ENCODE data around the gene ESD. TPM values are rescaled to one million over a fixed set of nuclear protein-coding genes. Genes with fewer than 3 reads are reported as not detected.

The ESD gene
- total and polyA plus RNA-seq, 2 of the 13 experiments (the other 11 are each of a cell fraction or from before 2014, with no cell fraction given) = 118 to 147 TPM

DNA sequence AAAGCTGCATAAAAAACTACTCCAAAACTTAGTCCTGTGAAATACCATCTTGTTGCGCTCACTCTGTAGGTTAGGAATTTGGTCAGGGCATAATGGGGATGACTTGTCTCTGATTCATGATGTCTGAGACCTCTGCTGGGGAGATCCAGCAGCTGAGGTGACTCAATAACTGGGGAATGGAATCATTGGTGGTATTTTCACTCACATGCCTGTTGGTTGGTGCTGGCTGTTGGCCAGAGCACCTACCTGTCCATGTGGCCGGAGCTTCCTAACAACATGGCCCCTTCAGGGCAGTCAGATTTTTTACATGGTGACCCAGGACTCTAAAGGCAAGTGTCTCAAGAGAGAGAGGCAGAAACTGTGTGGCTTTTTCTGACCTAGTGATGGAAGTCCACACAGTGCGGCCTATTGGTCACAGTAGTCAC is 7.4 kb upstream of the ESD start:
- DNase-seq (ENCODE audit: low spot score) (peak; percentile 9), FAIRE-seq (no peak), ATAC-seq (no peak; the same call in 2 of the 3 replicates)
- Histone ChIP-seq H3K27ac (ENCODE audit: extremely low read length, insufficient read depth, low read length) (no peak overlapping the region), H3K4me3 (replicated peaks in 1 of 3; ENCODE audit: insufficient read depth in 1 of 3, low read depth in 2 of 3, low read length in 3 of 3) (no peak overlapping the region), H4K20me1 (ENCODE audit: insufficient read depth, low read length) (no peaks in the 10 kb centered on the region), H3K4me1 (ENCODE audit: insufficient read depth, low read length) (peaks cover 3% of the 10 kb centered on the region), H3K9ac (ENCODE audit: insufficient read depth, low read depth, low read length) (no peak overlapping the region), H3K9me3 (ENCODE audit: low read length) (no peaks in the 10 kb centered on the region), H2AFZ (ENCODE audit: low read length) (no peak overlapping the region), H3K27me3 (ENCODE audit: control insufficient read depth in 1 of 2, insufficient read depth in 2 of 2, low read length in 2 of 2) (no peaks in the 10 kb centered on the region), H3K79me2 (ENCODE audit: insufficient read depth, low read length) (no peaks in the 10 kb centered on the region), H3K36me3 (replicated peaks in 1 of 2; ENCODE audit: control insufficient read depth in 1 of 2, insufficient read depth in 2 of 2, low read length in 2 of 2) (no peaks in the 10 kb centered on the region), H3K4me2 (ENCODE audit: low read depth, low read length) (no peak overlapping the region)
- intact Hi-C loops (cut with micrococcal nuclease; ENCODE audit: unreplicated experiment) (no loop called here), in situ Hi-C loops (cut with HindIII; ENCODE audit: extremely low pct_ligation_motif_present, low pct_unique_long_range_greater_than_20kb) (no loop called here)
- whole genome bisulfite sequencing (ENCODE audit: low lambda C conversion rate) = 33% methylated on average over 3 of the region's 3 CpGs
- no TSS peak for BruUV-seq (replicated peaks)
- TF ChIP-seq, protein P1, sequence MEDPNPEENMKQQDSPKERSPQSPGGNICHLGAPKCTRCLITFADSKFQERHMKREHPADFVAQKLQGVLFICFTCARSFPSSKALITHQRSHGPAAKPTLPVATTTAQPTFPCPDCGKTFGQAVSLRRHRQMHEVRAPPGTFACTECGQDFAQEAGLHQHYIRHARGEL (CRISPR knock-in tag; IDR thresholded peaks at IDR 0.05) = no peak
- TF ChIP-seq TBP (CRISPR knock-in tag; IDR thresholded peaks at IDR 0.05) (no peak), YEATS4 (CRISPR knock-in tag; IDR thresholded peaks at IDR 0.05; ENCODE audit: borderline replicate concordance) (no peak), ZNF768 (CRISPR knock-in tag; IDR thresholded peaks at IDR 0.05) (no peak), NFE2 (CRISPR knock-in tag; IDR thresholded peaks at IDR 0.05) (no peak), ZNF761 (CRISPR knock-in tag; conservative IDR thresholded peaks at IDR 0.05) (no peak), RXRA (CRISPR knock-in tag; IDR thresholded peaks at IDR 0.05) (no peak), ZNF34 (CRISPR knock-in tag; IDR thresholded peaks at IDR 0.05; ENCODE audit: borderline replicate concordance) (no peak), ZNF615 (CRISPR knock-in tag; IDR thresholded peaks at IDR 0.05; ENCODE audit: borderline replicate concordance) (no peak), ZBTB21 (CRISPR knock-in tag; IDR thresholded peaks at IDR 0.05) (no peak), HDAC6 (IDR thresholded peaks at IDR 0.05; ENCODE audit: low read depth, low read length) (no peak), ZNF556 (CRISPR knock-in tag; IDR thresholded peaks at IDR 0.05; ENCODE audit: borderline replicate concordance) (no peak), ZMYM4 (CRISPR knock-in tag; IDR thresholded peaks at IDR 0.05) (no peak)
- TF ChIP-seq, protein P2, sequence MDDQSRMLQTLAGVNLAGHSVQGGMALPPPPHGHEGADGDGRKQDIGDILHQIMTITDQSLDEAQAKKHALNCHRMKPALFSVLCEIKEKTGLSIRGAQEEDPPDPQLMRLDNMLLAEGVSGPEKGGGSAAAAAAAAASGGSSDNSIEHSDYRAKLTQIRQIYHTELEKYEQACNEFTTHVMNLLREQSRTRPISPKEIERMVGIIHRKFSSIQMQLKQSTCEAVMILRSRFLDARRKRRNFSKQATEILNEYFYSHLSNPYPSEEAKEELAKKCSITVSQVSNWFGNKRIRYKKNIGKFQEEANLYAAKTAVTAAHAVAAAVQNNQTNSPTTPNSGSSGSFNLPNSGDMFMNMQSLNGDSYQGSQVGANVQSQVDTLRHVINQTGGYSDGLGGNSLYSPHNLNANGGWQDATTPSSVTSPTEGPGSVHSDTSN (CRISPR knock-in tag; IDR thresholded peaks at IDR 0.05; ENCODE audit: borderline replicate concordance) = no peak
- TF ChIP-seq, protein P3, sequence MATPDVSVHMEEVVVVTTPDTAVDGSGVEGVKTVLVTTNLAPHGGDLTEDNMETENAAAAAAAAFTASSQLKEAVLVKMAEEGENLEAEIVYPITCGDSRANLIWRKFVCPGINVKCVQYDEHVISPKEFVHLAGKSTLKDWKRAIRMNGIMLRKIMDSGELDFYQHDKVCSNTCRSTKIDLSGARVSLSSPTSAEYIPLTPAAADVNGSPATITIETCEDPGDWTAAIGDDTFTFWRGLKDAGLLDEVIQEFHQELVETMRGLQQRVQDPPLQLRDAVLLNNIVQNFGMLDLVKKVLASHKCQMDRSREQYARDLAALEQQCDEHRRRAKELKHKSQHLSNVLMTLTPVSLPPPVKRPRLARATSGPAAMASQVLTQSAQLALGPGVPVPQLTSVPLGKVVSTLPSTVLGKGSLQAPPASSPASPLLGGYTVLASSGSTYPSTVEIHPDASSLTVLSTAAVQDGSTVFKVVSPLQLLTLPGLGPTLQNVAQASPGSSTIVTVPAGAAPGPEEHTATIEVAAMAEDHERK (CRISPR knock-in tag; IDR thresholded peaks at IDR 0.05; ENCODE audit: low read depth) = no peak
- TF ChIP-seq, protein P4, sequence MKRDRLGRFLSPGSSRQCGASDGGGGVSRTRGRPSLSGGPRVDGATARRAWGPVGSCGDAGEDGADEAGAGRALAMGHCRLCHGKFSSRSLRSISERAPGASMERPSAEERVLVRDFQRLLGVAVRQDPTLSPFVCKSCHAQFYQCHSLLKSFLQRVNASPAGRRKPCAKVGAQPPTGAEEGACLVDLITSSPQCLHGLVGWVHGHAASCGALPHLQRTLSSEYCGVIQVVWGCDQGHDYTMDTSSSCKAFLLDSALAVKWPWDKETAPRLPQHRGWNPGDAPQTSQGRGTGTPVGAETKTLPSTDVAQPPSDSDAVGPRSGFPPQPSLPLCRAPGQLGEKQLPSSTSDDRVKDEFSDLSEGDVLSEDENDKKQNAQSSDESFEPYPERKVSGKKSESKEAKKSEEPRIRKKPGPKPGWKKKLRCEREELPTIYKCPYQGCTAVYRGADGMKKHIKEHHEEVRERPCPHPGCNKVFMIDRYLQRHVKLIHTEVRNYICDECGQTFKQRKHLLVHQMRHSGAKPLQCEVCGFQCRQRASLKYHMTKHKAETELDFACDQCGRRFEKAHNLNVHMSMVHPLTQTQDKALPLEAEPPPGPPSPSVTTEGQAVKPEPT (CRISPR knock-in tag; IDR thresholded peaks at IDR 0.05; ENCODE audit: low read depth) = no peak
- POLR2A ChIA-PET = no interaction called here
- CTCF ChIA-PET (ENCODE audit: low intra/inter-chr PET ratio, low total read pairs) = no interaction called here
